Hepatocyte (in vitro differentiated cells): ENCODE results near the gene CHD9. TPM values are rescaled to one million over a fixed set of nuclear protein-coding genes. Genes with fewer than 3 reads are reported as not detected.

ENCODE experiments used
- DNase-seq: peaks from one replicate; pipeline ENCODE4 v3.0.0-alpha.2; 2016; ENCODE audit warnings: low spot score
- H2AFZ ChIP-seq: fragments of 200-600 bp; sonication (generic); 2 replicates; pipeline ENCODE4 v1.6.0; 2016; ENCODE audit warnings: antibody characterized with exemption, mild to moderate bottlenecking
- H3K27ac ChIP-seq: fragments of 200-600 bp; sonication (generic); 2 replicates; pipeline ENCODE4 v1.5.1; 2016; ENCODE audit warnings: mild to moderate bottlenecking
- H3K27me3 ChIP-seq: fragments of 200-600 bp; sonication (generic); 2 replicates; pipeline ENCODE4 v1.6.1; 2016
- H3K36me3 ChIP-seq: fragments of 200-600 bp; sonication (generic); replicated peaks from 2 replicates; pipeline ENCODE4 v1.5.1; 2016; ENCODE audit warnings: low read depth; ENCODE audit not compliant: insufficient read depth
- H3K4me1 ChIP-seq: fragments of 200-600 bp; sonication (generic); 2 replicates; pipeline ENCODE4 v1.5.1; 2016; ENCODE audit warnings: mild to moderate bottlenecking, moderate library complexity; ENCODE audit not compliant: insufficient read depth
- H3K4me2 ChIP-seq: fragments of 200-600 bp; sonication (generic); 2 replicates; pipeline ENCODE4 v1.6.0; 2016
- H3K4me3 ChIP-seq: fragments of 200-600 bp; sonication (generic); 2 replicates; pipeline ENCODE4 v1.5.1; 2016; ENCODE audit warnings: mild to moderate bottlenecking
- H3K79me2 ChIP-seq: fragments of 200-600 bp; sonication (generic); 2 replicates; pipeline ENCODE4 v1.6.0; 2017; ENCODE audit warnings: mild to moderate bottlenecking
- H3K9me2 ChIP-seq: fragments of 200-600 bp; sonication (generic); replicated peaks from 2 replicates; pipeline ENCODE4 v1.6.0; 2017; ENCODE audit warnings: mild to moderate bottlenecking; ENCODE audit not compliant: insufficient read depth
- H3K9me3 ChIP-seq: fragments of 200-600 bp; sonication (generic); 2 replicates; pipeline ENCODE4 v1.5.1; 2016; ENCODE audit warnings: low read depth, mild to moderate bottlenecking
- H4K20me1 ChIP-seq: fragments of 200-600 bp; sonication (generic); 2 replicates; pipeline ENCODE4 v1.6.0; 2016; ENCODE audit warnings: mild to moderate bottlenecking; ENCODE audit not compliant: insufficient read depth, poor library complexity, severe bottlenecking
- EZH2 ChIP-seq: fragments of 200-600 bp; sonication (generic); IDR thresholded peaks from 2 replicates; pipeline ENCODE4 v1.6.1; 2016; ENCODE audit warnings: antibody characterized with exemption, mild to moderate bottlenecking, borderline replicate concordance
- EZH2phosphoT487 ChIP-seq: fragments of 200-600 bp; sonication (generic); IDR thresholded peaks from one replicate; pipeline ENCODE4 v1.6.1; 2018; ENCODE audit warnings: antibody characterized with exemption, mild to moderate bottlenecking, low read depth, moderate library complexity; ENCODE audit not compliant: unreplicated experiment, severe bottlenecking
- WGBS: methylation state at CpG from one replicate; pipeline ENCODE4 v1.1.6; 2016; ENCODE audit warnings: low lambda C conversion rate; ENCODE audit errors: missing lambda C conversion rate; 5-methylcytosine and 5-hydroxymethylcytosine counted together
- polyA plus RNA-seq: library from polyadenylated mRNA; unstranded; fragments of >200 nt; fragmentation: Nextera tagmentation; extraction: Ambion mirVana; gene quantifications from 2 replicates; pipeline ENCODE4 v1.2.1, GENCODE V29; 2016
- total RNA-seq: library from RNA; depleted of rRNA; stranded (reverse); fragments of >200 nt; gene quantifications from 2 replicates; pipeline ENCODE4 v1.2.3, GENCODE V29; 2014
- TF ChIP-seq, protein P1 (sequence below): fragments of 200-600 bp; sonication (generic); IDR thresholded peaks from 2 replicates; pipeline ENCODE4 v1.5.1; 2016; ENCODE audit warnings: antibody characterized with exemption, mild to moderate bottlenecking; ENCODE audit not compliant: poor library complexity

CHD9 gene
- total and polyA plus RNA-seq, 2 experiments from 2014 or later: 54.9 to 68.2 TPM

DNA sequence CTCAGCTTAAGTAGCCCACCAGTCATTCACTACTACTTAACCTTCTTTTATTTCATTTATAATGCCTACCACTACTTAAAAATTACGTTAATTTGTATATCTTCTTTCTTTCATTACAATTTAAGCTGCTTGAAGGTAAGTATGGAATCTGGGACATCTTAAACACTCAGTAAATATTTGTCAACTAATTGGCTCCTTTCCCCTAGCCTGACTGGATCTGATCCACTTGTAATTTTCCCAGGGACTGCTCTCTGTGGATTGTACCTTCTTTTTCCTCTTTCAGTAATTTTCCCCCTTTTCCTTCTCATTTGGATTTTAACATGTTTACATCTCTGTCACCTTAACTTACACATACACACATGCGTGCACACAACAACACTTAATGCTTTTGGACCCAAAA lies 227.1 kb downstream of the CHD9 start:
- Histone ChIP-seq H3K4me3 (no peak overlapping the region), H3K9me3 (no peaks in the 10 kb centered on the region), H3K27me3 (no peaks in the 10 kb centered on the region), H2AFZ (no peak overlapping the region), H4K20me1 (no peaks in the 10 kb centered on the region), H3K9me2 (no peaks in the 10 kb centered on the region), H3K36me3 (peaks cover 7% of the 10 kb centered on the region), H3K4me1 (no peaks in the 10 kb centered on the region), H3K4me2 (no peak overlapping the region), H3K79me2 (no peaks in the 10 kb centered on the region), H3K27ac (no peak overlapping the region)
- DNase-seq: no peak
- WGBS: 84% methylated on average over 2 of the region's 2 CpGs
- TF ChIP-seq, protein P1, sequence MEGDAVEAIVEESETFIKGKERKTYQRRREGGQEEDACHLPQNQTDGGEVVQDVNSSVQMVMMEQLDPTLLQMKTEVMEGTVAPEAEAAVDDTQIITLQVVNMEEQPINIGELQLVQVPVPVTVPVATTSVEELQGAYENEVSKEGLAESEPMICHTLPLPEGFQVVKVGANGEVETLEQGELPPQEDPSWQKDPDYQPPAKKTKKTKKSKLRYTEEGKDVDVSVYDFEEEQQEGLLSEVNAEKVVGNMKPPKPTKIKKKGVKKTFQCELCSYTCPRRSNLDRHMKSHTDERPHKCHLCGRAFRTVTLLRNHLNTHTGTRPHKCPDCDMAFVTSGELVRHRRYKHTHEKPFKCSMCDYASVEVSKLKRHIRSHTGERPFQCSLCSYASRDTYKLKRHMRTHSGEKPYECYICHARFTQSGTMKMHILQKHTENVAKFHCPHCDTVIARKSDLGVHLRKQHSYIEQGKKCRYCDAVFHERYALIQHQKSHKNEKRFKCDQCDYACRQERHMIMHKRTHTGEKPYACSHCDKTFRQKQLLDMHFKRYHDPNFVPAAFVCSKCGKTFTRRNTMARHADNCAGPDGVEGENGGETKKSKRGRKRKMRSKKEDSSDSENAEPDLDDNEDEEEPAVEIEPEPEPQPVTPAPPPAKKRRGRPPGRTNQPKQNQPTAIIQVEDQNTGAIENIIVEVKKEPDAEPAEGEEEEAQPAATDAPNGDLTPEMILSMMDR: no peak
- TF ChIP-seq EZH2phosphoT487: no peak
- no peak for TF ChIP-seq EZH2

DNA sequence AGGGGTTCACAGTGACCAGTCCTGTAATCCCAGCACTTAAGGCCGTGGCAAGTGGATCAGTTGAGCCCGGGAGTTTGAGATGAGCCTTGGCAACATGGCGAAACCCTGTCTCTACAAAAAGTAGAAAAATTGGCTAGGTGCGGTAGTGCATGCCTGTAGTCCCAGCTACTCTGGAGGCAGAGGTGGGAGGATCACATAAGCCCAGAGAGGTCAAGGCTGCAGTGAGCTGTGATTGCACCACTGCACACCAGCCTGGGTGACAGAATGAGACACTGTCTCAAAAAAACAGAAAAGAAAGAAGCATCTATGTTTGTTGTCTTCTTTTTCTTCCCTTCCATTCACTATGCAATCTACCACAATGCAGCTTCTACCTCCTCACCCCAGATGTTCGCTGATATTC lies 227.5 kb downstream of the CHD9 start:
- Histone ChIP-seq H2AFZ (no peak overlapping the region), H3K4me3 (no peak overlapping the region), H4K20me1 (no peaks in the 10 kb centered on the region), H3K36me3 (peaks cover 2% of the 10 kb centered on the region), H3K27me3 (no peaks in the 10 kb centered on the region), H3K27ac (no peak overlapping the region), H3K79me2 (no peaks in the 10 kb centered on the region), H3K9me3 (no peaks in the 10 kb centered on the region), H3K4me1 (no peaks in the 10 kb centered on the region), H3K4me2 (no peak overlapping the region), H3K9me2 (no peaks in the 10 kb centered on the region)
- DNase-seq: no peak
- TF ChIP-seq, protein P1: no peak
- TF ChIP-seq EZH2phosphoT487 (no peak), EZH2 (no peak)
- 97% methylated on average over 5 of the region's 5 CpGs for WGBS

DNA sequence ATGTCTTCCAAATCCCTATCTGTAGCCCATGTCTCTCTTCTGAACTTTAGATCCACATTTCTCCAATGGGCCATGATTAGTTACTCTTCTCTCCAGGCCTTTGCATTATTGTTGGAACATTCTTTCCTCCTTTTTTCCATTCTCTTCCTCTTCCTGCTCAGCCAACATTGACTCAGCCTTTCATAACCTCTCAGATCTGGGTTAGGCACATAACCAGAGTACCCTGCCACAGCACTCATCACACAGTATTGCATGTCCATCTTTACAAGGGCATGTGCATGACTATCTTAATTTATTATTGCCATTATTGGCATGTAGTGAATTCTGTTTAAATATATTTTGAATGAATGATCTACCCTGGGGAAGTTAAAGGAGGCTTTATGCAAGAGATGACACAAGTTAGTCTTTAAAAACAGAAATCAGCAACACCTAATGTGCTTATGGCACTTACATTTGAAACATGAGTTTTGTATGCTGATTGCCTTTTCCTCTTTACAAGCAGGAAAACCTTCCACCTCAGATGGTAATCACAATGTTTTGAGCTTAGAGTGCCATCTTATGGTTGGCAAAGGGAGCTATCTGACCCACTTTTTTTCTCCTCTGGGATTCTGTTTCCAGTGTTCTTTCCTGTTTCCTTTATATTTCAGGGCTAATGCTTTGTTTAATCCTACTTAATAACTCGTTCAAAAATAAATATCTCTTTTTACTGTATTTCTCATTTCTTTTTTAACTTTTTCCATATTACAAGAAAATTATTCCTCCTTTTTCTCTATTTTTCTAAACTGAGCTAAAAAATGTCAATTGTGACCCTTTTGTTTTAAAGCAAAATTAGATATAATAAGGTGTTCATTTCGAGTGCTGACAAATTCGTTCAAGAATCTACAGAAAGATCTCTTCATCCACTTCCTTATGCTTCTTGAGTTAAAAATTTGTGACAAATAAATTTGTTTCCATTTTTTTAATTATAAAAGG lies 228.5 kb downstream of the CHD9 start:
- no peaks in the 10 kb centered on the region for H3K36me3 ChIP-seq

More for the DNA sequence above, 228.5 kb downstream of the CHD9 start:
- Histone ChIP-seq H3K9me3 (no peaks in the 10 kb centered on the region), H3K79me2 (no peaks in the 10 kb centered on the region), H3K4me1 (no peaks in the 10 kb centered on the region), H2AFZ (no peak overlapping the region), H3K4me3 (no peak overlapping the region), H3K27ac (no peak overlapping the region), H3K9me2 (no peaks in the 10 kb centered on the region), H3K4me2 (no peak overlapping the region), H3K27me3 (no peaks in the 10 kb centered on the region), H4K20me1 (no peaks in the 10 kb centered on the region)
- DNase-seq: peak; percentile 36
- WGBS: 83% methylated on average over 3 of the region's 3 CpGs
- TF ChIP-seq EZH2phosphoT487: no peak
- TF ChIP-seq, protein P1: peak; percentile 54
